GM18498 (cell line): Measurements from ENCODE around the gene MYO3B.
A peak's percentile ranks its signal among the peaks of the same experiment; 100 is the strongest.
"Not testable (repeated sequence)": the region's sequence is repeated elsewhere in the genome, so short reads cannot be mapped to it uniquely, and the experiment has no call there.

Experiments used
- ATAC-seq: cut with Tn5 transposase; IDR thresholded peaks from one replicate; pipeline ENCODE4 v1.9.1; 2021; ENCODE audit warnings: mild to moderate bottlenecking, moderate library complexity; ENCODE audit not compliant: unreplicated experiment

MYO3B gene

GRCh38 chr2:170208967-170209366 lies 31.0 kb downstream of the MYO3B start:
- no peak for ATAC-seq

- no peak for ATAC-seq
These were observed 34.8 kb downstream of the MYO3B start for GRCh38 chr2:170212625-170213280.

GRCh38 chr2:170213281-170213625 lies 35.3 kb downstream of the MYO3B start:
- not testable (repeated sequence) for ATAC-seq

GRCh38 chr2:170213651-170214050 lies 35.7 kb downstream of the MYO3B start:
- ATAC-seq = no peak

GRCh38 chr2:170214309-170214948 lies 36.5 kb downstream of the MYO3B start:
- no peak for ATAC-seq

- no peak for ATAC-seq
These were observed 37.1 kb downstream of the MYO3B start for GRCh38 chr2:170215021-170215420.

GRCh38 chr2:170216428-170216827 lies 38.5 kb downstream of the MYO3B start:
- ATAC-seq = no peak

- no peak for ATAC-seq
These were observed 39.0 kb downstream of the MYO3B start for GRCh38 chr2:170216981-170217380.

GRCh38 chr2:170217778-170218251 lies 39.9 kb downstream of the MYO3B start:
- no peak for ATAC-seq

- ATAC-seq = no peak
These were observed 40.5 kb downstream of the MYO3B start for GRCh38 chr2:170218456-170218855.

- no peak for ATAC-seq
These were observed 41.0 kb downstream of the MYO3B start for GRCh38 chr2:170218931-170219330.

GRCh38 chr2:170221317-170222288 lies 43.7 kb downstream of the MYO3B start:
- no peak for ATAC-seq

- ATAC-seq = no peak
These were observed 44.4 kb downstream of the MYO3B start for GRCh38 chr2:170222298-170222697.

- ATAC-seq = no peak
These were observed 44.9 kb downstream of the MYO3B start for GRCh38 chr2:170222842-170223241.

- no peak for ATAC-seq
These were observed 46.8 kb downstream of the MYO3B start for GRCh38 chr2:170224692-170225294.

- no peak for ATAC-seq
These were observed 48.3 kb downstream of the MYO3B start for GRCh38 chr2:170226216-170226615.

GRCh38 chr2:170227507-170227947 lies 49.6 kb downstream of the MYO3B start:
- peak; percentile 81 for ATAC-seq

GRCh38 chr2:170227951-170228350 lies 50.0 kb downstream of the MYO3B start:
- no peak for ATAC-seq

GRCh38 chr2:170228429-170228828 lies 50.5 kb downstream of the MYO3B start:
- no peak for ATAC-seq

GRCh38 chr2:170229125-170229524 lies 51.2 kb downstream of the MYO3B start:
- ATAC-seq = no peak

- ATAC-seq = no peak
These were observed 51.8 kb downstream of the MYO3B start for GRCh38 chr2:170229744-170230143.
